Stimulated activated CD8-positive, alpha-beta memory T cell treated with anti-CD3 and anti-CD28 coated beads, Interleukin-15, amount 100 ng/mL, for 4 hours (primary cell): ENCODE data around the gene SKA3.
"Not testable (repeated sequence)": the region's sequence is repeated elsewhere in the genome, so short reads cannot be mapped to it uniquely, and the experiment has no call there.

Source experiments
- DNase-seq, 2 donors: peaks; one replicate each; pipeline ENCODE4 v3.0.0-alpha.2; 2020; ENCODE audit warnings: low read depth in 2 of 2

Gene SKA3

GRCh38 chr13:21165606-21166005 is 10.7 kb downstream of the SKA3 start:
- DNase-seq: not testable (repeated sequence)

GRCh38 chr13:21164631-21165030 is 11.7 kb downstream of the SKA3 start:
- DNase-seq: no peak

- DNase-seq: no peak
Observed at GRCh38 chr13:21152251-21152899, 24.0 kb downstream of the SKA3 start.

- DNase-seq: no peak
Observed at GRCh38 chr13:21150013-21150412, 26.3 kb downstream of the SKA3 start.

- DNase-seq: no peak
Observed at GRCh38 chr13:21149568-21149967, 26.8 kb downstream of the SKA3 start.

- no peak for DNase-seq
Observed at GRCh38 chr13:21148557-21149258, 27.6 kb downstream of the SKA3 start.

GRCh38 chr13:21147827-21148226 is 28.5 kb downstream of the SKA3 start:
- no peak for DNase-seq

GRCh38 chr13:21142766-21143165 is 33.6 kb downstream of the SKA3 start:
- no peak for DNase-seq

- no peak for DNase-seq
Observed at GRCh38 chr13:21139374-21139773, 37.0 kb downstream of the SKA3 start.

- no peak for DNase-seq
Observed at GRCh38 chr13:21138561-21138960, 37.8 kb downstream of the SKA3 start.

- no peak for DNase-seq
Observed at GRCh38 chr13:21137696-21138095, 38.7 kb downstream of the SKA3 start.

GRCh38 chr13:21135833-21136232 is 40.5 kb downstream of the SKA3 start:
- DNase-seq: not testable (repeated sequence)

GRCh38 chr13:21134475-21134874 is 41.9 kb downstream of the SKA3 start:
- DNase-seq: no peak

- DNase-seq: no peak
Observed at GRCh38 chr13:21133077-21133476, 43.3 kb downstream of the SKA3 start.

- no peak for DNase-seq
Observed at GRCh38 chr13:21130116-21130515, 46.2 kb downstream of the SKA3 start.

GRCh38 chr13:21124852-21125251 is 51.5 kb downstream of the SKA3 start:
- DNase-seq: no peak

- no peak for DNase-seq
Observed at GRCh38 chr13:21123956-21124355, 52.4 kb downstream of the SKA3 start.

GRCh38 chr13:21121616-21122015 is 54.7 kb downstream of the SKA3 start:
- DNase-seq: no peak

- no peak for DNase-seq
Observed at GRCh38 chr13:21120191-21120590, 56.2 kb downstream of the SKA3 start.

- no peak for DNase-seq
Observed at GRCh38 chr13:21119526-21119925, 56.8 kb downstream of the SKA3 start.

GRCh38 chr13:21118180-21118579 is 58.2 kb downstream of the SKA3 start:
- DNase-seq: no peak

- no peak for DNase-seq
Observed at GRCh38 chr13:21117104-21117809, 59.1 kb downstream of the SKA3 start.

- DNase-seq: no peak
Observed at GRCh38 chr13:21116141-21116540, 60.2 kb downstream of the SKA3 start.
